GM12878 (cell line): ENCODE measurements around the gene NDUFAB1. TPM values are rescaled to one million over a fixed set of nuclear protein-coding genes. Genes with fewer than 3 reads are reported as not detected.

ENCODE experiments used
- BCL11A ChIP-seq: IDR thresholded peaks from 2 replicates; pipeline ENCODE4 v1.6.1; 2011; ENCODE audit warnings: low read depth, low read length
- DPF2 ChIP-seq: fragments of 450-650 bp; IDR thresholded peaks from 2 replicates; pipeline ENCODE4 v1.6.1; 2017; ENCODE audit warnings: mild to moderate bottlenecking
- EP300 ChIP-seq, 2 experiments: fragments of 150-350 bp in 1 of 2; IDR thresholded peaks; 2 replicates each; pipeline ENCODE4 v1.6.1; 2011 to 2012; ENCODE audit warnings: low read depth in 2 of 2, low read length in 2 of 2, borderline replicate concordance in 1 of 2, improper control_type of control experiment in 1 of 2, inconsistent platforms in 1 of 2; ENCODE audit not compliant: control insufficient read depth in 1 of 2
- FOXK2 ChIP-seq: fragments of 450-650 bp; IDR thresholded peaks from 2 replicates; pipeline ENCODE4 v1.6.1; 2017; ENCODE audit warnings: mild to moderate bottlenecking, moderate library complexity
- HDAC6 ChIP-seq: fragments of 200-600 bp; sonication (generic); IDR thresholded peaks from one replicate; pipeline ENCODE4 v1.8.0; 2017; ENCODE audit warnings: antibody characterized with exemption; ENCODE audit not compliant: unreplicated experiment
- MEF2A ChIP-seq: IDR thresholded peaks from 2 replicates; pipeline ENCODE4 v1.6.1; 2011; ENCODE audit warnings: low read depth, mild to moderate bottlenecking, low read length, moderate library complexity; ENCODE audit not compliant: insufficient read depth
- NR2C1 ChIP-seq: fragments of 450-650 bp; IDR thresholded peaks from 2 replicates; pipeline ENCODE4 v1.6.1; 2017; ENCODE audit warnings: antibody characterized with exemption, mild to moderate bottlenecking, moderate library complexity
- NR2F1 ChIP-seq: fragments of 450-650 bp; conservative IDR thresholded peaks from 2 replicates; pipeline ENCODE4 v1.6.1; 2017; ENCODE audit warnings: mild to moderate bottlenecking
- SREBF1 ChIP-seq: IDR thresholded peaks from 2 replicates; pipeline ENCODE4 v1.6.1; 2012; ENCODE audit warnings: mild to moderate bottlenecking, low read length
- SREBF2 ChIP-seq: IDR thresholded peaks from 2 replicates; pipeline ENCODE4 v1.6.1; 2012; ENCODE audit warnings: mild to moderate bottlenecking, low read length
- SUZ12 ChIP-seq: fragments of 200-600 bp; sonication (generic); IDR thresholded peaks from one replicate; pipeline ENCODE4 v1.6.1; 2018; ENCODE audit warnings: antibody characterized with exemption, mild to moderate bottlenecking; ENCODE audit not compliant: unreplicated experiment
- ZNF207 ChIP-seq: fragments of 450-650 bp; IDR thresholded peaks from 2 replicates; pipeline ENCODE4 v1.6.1; 2014; ENCODE audit warnings: antibody characterized with exemption, mild to moderate bottlenecking, borderline replicate concordance
- polyA plus RNA-seq, 11 experiments: library from polyadenylated mRNA; depleted of rRNA in 4 of 11; unstranded in 6 of 11; stranded (reverse) in 5 of 11; fragments of >200 nt; fragmentation: Nextera tagmentation in 4 of 11; fragmentation: Illumina TruSeq in 1 of 11; extraction: Ambion mirVana in 4 of 11; extraction: Trizol in 1 of 11; gene quantifications; 1 replicate in 1 of 11; 2 replicates in 10 of 11; pipeline versions ENCODE4 v1.2.1 to v1.2.3, GENCODE V29; 2011 to 2016; ENCODE audit warnings: inconsistent platforms in 2 of 11, missing spikeins in 2 of 11, low read depth in 1 of 11
- total RNA-seq, 4 experiments: library from RNA; depleted of rRNA in 3 of 4; stranded (reverse); fragments of >200 nt in 3 of 4; fragmentation: Illumina TruSeq in 1 of 4; extraction: Trizol in 1 of 4; gene quantifications; 2 replicates each; pipeline versions ENCODE4 v1.2.1 to v1.2.3, GENCODE V29; 2013 to 2021
- TF ChIP-seq, protein P1 (sequence below): IDR thresholded peaks from 2 replicates; pipeline ENCODE4 v1.6.1; 2011; ENCODE audit warnings: borderline replicate concordance, low read depth, mild to moderate bottlenecking, moderate library complexity, mixed read lengths, low read length; ENCODE audit not compliant: insufficient read depth; ENCODE audit errors: extremely low read length
- TF ChIP-seq, protein P2 (sequence below): IDR thresholded peaks from 2 replicates; pipeline ENCODE4 v1.6.1; 2011; ENCODE audit warnings: borderline replicate concordance, low read depth, mild to moderate bottlenecking, moderate library complexity, low read length; ENCODE audit not compliant: insufficient read depth, poor library complexity, severe bottlenecking
- TF ChIP-seq, protein P3 (sequence below): fragments of 450-650 bp; IDR thresholded peaks from 2 replicates; pipeline ENCODE4 v1.6.1; 2016; ENCODE audit warnings: mild to moderate bottlenecking, moderate library complexity, borderline replicate concordance
- TF ChIP-seq, protein P4 (sequence below): IDR thresholded peaks from 2 replicates; pipeline ENCODE4 v1.6.1; 2012; ENCODE audit warnings: low read depth, low read length, improper control_type of control experiment
- TF ChIP-seq, protein P5 (sequence below): fragments of 450-650 bp; IDR thresholded peaks from 2 replicates; pipeline ENCODE4 v1.6.1; 2017; ENCODE audit warnings: low read depth, mild to moderate bottlenecking, moderate library complexity
- TF ChIP-seq, protein P6 (sequence below): IDR thresholded peaks from 2 replicates; pipeline ENCODE4 v1.6.1; 2011; ENCODE audit warnings: low read depth, mild to moderate bottlenecking, low read length, moderate library complexity, borderline replicate concordance; ENCODE audit errors: extremely low read depth

NDUFAB1 gene
- total and polyA plus RNA-seq, 10 of the 15 experiments (the other 5 are each of a cell fraction or from before 2014, with no cell fraction given): 79.9 to 584 (median 231) TPM

DNA sequence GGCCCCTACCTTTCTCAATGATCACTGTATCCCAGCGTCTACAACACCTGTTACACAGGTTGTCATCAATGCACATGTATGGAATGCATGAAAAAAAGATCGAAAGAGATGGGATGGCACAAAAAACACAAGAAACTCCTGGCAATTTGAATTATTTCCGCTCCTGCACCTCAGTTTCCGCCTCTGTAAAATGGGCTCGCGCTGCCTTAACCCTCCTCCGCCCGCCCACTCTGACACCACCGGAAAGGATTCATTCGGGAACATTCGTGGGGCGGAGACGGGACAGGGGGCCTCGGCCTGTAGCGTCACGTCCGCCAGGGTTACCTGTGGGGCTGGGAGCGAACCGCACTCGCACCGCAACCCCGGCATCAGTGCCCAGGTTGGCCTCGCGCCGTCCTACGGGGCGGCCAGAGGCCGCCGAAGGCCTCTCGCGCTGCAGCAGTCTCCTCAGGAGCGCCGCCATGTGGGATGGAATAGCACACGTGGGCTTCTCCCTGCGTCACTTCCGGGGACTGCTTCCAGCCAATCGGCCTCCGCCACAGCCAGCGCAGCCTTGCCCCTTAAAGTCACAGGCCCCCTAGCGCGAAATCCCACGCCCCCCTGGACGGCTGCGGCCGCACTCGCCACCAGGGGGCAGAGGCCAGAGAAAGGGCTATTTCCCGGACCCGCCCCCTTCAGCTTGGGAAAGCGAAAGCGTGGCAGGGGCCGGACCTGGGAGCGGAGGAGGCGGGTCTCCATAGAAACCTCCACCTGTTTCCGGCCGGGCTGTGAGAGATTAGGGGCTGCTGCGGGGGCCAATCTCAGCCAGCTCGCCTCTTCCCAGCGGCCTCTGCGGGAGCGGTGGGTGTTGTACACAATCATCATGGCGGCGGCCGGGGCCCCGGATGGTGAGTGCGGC, 39.0 kb downstream of the NDUFAB1 start, which contains the start of the genes EARS2 and UBFD1 (continued):
- TF ChIP-seq, protein P1, sequence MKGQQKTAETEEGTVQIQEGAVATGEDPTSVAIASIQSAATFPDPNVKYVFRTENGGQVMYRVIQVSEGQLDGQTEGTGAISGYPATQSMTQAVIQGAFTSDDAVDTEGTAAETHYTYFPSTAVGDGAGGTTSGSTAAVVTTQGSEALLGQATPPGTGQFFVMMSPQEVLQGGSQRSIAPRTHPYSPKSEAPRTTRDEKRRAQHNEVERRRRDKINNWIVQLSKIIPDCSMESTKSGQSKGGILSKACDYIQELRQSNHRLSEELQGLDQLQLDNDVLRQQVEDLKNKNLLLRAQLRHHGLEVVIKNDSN: peak; percentile 88
- TF ChIP-seq BCL11A (0 out of 2 replicates have a peak, but pooled peaks have one; percentile 19), SREBF2 (no peak), HDAC6 (no peak), NR2F1 (peak; percentile 77), MEF2A (peak; percentile 44; the same call in 1 of the 2 replicates), FOXK2 (peak; percentile 78), ZNF207 (peak; percentile 84; the same call in 1 of the 2 replicates), EP300 (IDR thresholded peaks at IDR 0.05; ENCODE audit: borderline replicate concordance in 1 of 2, control insufficient read depth in 1 of 2, low read depth in 2 of 2, low read length in 2 of 2) (no peak; a peak in 1 of 4 replicates), NR2C1 (peak; percentile 74), SUZ12 (no peak), SREBF1 (no peak), DPF2 (peak; percentile 91; the same call in 1 of the 2 replicates)
- TF ChIP-seq, protein P2, sequence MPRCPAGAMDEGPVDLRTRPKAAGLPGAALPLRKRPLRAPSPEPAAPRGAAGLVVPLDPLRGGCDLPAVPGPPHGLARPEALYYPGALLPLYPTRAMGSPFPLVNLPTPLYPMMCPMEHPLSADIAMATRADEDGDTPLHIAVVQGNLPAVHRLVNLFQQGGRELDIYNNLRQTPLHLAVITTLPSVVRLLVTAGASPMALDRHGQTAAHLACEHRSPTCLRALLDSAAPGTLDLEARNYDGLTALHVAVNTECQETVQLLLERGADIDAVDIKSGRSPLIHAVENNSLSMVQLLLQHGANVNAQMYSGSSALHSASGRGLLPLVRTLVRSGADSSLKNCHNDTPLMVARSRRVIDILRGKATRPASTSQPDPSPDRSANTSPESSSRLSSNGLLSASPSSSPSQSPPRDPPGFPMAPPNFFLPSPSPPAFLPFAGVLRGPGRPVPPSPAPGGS: peak; percentile 42
- TF ChIP-seq, protein P3, sequence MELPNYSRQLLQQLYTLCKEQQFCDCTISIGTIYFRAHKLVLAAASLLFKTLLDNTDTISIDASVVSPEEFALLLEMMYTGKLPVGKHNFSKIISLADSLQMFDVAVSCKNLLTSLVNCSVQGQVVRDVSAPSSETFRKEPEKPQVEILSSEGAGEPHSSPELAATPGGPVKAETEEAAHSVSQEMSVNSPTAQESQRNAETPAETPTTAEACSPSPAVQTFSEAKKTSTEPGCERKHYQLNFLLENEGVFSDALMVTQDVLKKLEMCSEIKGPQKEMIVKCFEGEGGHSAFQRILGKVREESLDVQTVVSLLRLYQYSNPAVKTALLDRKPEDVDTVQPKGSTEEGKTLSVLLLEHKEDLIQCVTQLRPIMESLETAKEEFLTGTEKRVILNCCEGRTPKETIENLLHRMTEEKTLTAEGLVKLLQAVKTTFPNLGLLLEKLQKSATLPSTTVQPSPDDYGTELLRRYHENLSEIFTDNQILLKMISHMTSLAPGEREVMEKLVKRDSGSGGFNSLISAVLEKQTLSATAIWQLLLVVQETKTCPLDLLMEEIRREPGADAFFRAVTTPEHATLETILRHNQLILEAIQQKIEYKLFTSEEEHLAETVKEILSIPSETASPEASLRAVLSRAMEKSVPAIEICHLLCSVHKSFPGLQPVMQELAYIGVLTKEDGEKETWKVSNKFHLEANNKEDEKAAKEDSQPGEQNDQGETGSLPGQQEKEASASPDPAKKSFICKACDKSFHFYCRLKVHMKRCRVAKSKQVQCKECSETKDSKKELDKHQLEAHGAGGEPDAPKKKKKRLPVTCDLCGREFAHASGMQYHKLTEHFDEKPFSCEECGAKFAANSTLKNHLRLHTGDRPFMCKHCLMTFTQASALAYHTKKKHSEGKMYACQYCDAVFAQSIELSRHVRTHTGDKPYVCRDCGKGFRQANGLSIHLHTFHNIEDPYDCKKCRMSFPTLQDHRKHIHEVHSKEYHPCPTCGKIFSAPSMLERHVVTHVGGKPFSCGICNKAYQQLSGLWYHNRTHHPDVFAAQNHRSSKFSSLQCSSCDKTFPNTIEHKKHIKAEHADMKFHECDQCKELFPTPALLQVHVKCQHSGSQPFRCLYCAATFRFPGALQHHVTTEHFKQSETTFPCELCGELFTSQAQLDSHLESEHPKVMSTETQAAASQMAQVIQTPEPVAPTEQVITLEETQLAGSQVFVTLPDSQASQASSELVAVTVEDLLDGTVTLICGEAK: peak; percentile 89
- TF ChIP-seq, protein P4, sequence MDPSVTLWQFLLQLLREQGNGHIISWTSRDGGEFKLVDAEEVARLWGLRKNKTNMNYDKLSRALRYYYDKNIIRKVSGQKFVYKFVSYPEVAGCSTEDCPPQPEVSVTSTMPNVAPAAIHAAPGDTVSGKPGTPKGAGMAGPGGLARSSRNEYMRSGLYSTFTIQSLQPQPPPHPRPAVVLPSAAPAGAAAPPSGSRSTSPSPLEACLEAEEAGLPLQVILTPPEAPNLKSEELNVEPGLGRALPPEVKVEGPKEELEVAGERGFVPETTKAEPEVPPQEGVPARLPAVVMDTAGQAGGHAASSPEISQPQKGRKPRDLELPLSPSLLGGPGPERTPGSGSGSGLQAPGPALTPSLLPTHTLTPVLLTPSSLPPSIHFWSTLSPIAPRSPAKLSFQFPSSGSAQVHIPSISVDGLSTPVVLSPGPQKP: peak; percentile 82; the same call in 1 of the 2 replicates
- TF ChIP-seq, protein P5, sequence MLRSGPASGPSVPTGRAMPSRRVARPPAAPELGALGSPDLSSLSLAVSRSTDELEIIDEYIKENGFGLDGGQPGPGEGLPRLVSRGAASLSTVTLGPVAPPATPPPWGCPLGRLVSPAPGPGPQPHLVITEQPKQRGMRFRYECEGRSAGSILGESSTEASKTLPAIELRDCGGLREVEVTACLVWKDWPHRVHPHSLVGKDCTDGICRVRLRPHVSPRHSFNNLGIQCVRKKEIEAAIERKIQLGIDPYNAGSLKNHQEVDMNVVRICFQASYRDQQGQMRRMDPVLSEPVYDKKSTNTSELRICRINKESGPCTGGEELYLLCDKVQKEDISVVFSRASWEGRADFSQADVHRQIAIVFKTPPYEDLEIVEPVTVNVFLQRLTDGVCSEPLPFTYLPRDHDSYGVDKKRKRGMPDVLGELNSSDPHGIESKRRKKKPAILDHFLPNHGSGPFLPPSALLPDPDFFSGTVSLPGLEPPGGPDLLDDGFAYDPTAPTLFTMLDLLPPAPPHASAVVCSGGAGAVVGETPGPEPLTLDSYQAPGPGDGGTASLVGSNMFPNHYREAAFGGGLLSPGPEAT: peak; percentile 96
- TF ChIP-seq, protein P6, sequence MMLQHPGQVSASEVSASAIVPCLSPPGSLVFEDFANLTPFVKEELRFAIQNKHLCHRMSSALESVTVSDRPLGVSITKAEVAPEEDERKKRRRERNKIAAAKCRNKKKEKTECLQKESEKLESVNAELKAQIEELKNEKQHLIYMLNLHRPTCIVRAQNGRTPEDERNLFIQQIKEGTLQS: 0 out of 2 replicates have a peak, but pooled peaks have one; percentile 45
